ENCODE measurements around the gene CASP2.

The CASP2 gene

DNA sequence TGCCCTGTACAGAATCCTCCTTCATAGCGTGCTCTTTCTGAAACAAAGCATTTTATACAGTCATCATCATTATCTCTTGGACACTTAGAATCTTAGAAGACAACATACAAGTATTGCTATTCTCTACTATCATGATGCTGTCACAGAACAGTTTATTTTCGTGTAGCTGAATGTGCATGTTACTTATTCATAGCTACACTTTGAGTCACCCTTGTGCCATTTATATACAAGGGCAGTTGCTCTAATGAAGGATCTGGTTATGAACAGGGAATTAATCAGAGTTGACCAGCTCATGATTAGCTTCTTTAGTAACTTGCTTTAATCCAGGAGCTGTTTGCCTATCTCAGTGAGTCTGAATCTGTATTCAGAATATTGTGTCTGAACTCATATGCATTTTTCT is 11.2 kb downstream of the CASP2 start:
- DNase-seq (ENCODE audit: low read depth): no peak

GRCh38 chr7:143299840-143300239 is 11.7 kb downstream of the CASP2 start:
- DNase-seq (ENCODE audit: low read depth): no peak

GRCh38 chr7:143300959-143301935 is 13.1 kb downstream of the CASP2 start:
- no peak for DNase-seq (ENCODE audit: low read depth)

GRCh38 chr7:143303733-143304132 is 15.6 kb downstream of the CASP2 start:
- DNase-seq (ENCODE audit: low read depth): no peak

DNA sequence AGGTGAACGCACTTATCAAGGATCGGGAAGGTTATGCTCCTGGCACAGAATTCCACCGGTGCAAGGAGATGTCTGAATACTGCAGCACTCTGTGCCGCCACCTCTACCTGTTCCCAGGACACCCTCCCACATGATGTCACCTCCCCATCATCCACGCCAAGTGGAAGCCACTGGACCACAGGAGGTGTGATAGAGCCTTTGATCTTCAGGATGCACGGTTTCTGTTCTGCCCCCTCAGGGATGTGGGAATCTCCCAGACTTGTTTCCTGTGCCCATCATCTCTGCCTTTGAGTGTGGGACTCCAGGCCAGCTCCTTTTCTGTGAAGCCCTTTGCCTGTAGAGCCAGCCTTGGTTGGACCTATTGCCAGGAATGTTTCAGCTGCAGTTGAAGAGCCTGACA is 16.8 kb downstream of the CASP2 start:
- DNase-seq (ENCODE audit: low read depth): no peak

DNA sequence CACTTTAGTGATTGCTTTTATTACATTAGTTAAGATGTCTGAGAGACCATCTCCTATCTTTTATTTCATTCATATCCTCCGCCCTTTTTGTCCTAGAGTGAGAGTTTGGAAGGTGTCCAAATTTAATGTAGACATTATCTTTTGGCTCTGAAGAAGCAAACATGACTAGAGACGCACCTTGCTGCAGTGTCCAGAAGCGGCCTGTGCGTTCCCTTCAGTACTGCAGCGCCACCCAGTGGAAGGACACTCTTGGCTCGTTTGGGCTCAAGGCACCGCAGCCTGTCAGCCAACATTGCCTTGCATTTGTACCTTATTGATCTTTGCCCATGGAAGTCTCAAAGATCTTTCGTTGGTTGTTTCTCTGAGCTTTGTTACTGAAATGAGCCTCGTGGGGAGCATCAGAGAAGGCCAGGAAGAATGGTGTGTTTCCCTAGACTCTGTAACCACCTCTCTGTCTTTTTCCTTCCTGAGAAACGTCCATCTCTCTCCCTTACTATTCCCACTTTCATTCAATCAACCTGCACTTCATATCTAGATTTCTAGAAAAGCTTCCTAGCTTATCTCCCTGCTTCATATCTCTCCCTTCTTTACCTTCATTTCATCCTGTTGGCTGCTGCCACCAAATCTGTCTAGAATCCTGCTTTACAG is 17.4 kb downstream of the CASP2 start:
- no peak for DNase-seq (ENCODE audit: low read depth)

- DNase-seq (ENCODE audit: low read depth): no peak
Measured at GRCh38 chr7:143308632-143309031, 20.5 kb downstream of the CASP2 start.

DNA sequence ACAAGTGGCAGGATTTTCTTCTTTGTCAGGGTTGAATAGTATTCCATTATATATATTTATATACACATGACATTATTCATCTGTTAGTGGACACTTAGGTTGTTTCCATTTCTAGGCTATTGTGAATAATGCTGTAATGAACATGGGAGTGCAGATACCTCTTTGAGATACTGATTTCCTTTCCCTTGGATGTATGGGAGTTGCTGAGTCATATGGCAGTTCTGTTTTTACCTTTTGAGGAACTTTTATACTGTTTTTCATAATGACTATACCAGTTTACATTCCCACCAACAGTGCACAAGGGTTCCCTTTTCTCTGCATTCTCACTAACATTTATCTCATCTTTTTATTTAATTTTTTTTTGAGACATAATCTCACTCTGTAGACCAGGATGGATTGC is 26.0 kb downstream of the CASP2 start:
- DNase-seq (ENCODE audit: low read depth): no peak

DNA sequence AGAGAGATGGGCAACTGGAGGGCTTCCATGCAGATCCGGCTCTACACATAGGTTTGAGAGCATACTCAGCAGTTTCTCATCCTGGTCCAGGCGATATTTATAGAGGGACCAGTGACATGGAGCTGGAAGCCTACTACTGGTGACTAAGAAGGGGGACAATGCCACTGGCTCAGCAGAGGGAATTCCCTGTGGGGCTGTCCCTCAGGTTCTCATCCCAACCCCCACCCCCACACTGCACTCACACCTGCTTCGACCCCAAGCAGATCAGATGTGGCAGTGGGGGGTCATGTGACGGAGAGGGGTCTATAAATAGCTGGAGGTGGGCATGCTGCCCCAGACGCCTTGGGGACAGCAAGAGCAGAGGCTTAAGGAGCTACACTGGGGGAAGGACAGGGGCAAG is 27.6 kb downstream of the CASP2 start, which contains the start of gene CLCN1:
TSS of gene CLCN1 (plus strand) at position 336 of the 400 bp plus-strand sequence. CDS start 102 bp downstream, outside the sequence.
- DNase-seq (ENCODE audit: low read depth): no peak

DNA sequence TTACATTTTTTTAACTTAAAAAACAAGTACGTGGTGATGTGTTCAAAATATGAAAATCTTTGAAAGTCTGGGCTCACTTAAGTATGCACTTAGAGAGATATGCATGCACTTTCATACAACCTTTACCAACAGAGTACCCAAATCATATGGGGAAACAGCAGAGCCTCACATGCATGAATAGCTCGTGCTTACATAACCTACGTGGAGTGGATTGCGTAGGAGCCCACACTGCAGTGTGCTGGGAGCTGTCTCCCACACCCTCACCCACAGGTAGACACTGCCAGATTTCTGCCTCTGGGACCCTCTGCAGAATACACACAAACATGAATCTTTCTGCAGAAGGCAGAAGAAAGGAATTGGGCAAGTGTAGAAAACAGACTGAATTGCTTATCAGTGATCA is 28.3 kb downstream of the CASP2 start:
- DNase-seq (ENCODE audit: low read depth): no peak

DNA sequence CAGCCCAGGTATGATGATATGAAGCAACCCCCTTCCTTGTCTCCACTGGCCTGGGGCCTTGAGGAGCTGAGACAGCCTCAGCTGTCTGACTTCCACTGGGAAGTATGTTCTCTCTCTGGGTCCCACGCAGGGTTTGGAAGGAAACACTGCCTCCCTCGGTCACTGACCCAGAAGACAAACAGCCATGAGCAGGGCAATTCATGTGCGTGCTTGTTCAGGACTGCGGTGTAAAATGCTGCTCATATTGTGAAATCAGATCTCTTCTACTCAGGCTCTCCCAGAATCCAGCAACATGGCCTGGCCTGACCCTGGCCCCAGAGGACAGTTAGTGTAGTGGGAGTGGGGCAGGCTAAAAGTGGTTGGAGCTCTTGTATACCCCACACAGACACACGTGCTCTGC is 30.5 kb downstream of the CASP2 start:
- DNase-seq (ENCODE audit: low read depth): peak; percentile 17

- DNase-seq (ENCODE audit: low read depth): no peak
Measured at GRCh38 chr7:143320620-143321019, 32.5 kb downstream of the CASP2 start.

GRCh38 chr7:143321242-143321641 is 33.1 kb downstream of the CASP2 start:
- no peak for DNase-seq (ENCODE audit: low read depth)

DNA sequence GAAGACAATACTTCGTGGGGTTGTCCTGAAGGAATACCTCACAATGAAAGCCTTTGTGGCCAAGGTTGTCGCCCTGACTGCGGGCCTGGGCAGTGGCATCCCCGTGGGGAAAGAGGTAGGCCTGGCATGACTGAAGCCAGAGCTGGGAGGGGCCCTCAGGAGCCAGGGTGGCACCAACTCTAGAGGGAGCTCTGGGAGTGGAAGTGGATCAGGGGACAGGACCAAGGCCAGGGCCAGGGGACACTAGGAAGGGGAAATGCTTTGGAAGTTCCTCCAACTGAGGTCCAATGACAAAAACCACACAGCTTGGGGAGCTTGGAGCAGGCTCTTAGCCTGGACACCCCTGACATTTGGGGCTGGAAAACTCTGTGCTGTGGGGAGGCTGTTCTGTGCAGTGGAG is 33.6 kb downstream of the CASP2 start:
- no peak for DNase-seq (ENCODE audit: low read depth)

- no peak for DNase-seq (ENCODE audit: low read depth)
Measured at GRCh38 chr7:143322760-143323633, 34.8 kb downstream of the CASP2 start.

- no peak for DNase-seq (ENCODE audit: low read depth)
Measured at GRCh38 chr7:143323653-143324052, 35.5 kb downstream of the CASP2 start.

- DNase-seq (ENCODE audit: low read depth): no peak
Measured at GRCh38 chr7:143325240-143325639, 37.1 kb downstream of the CASP2 start.

- no peak for DNase-seq (ENCODE audit: low read depth)
Measured at GRCh38 chr7:143327903-143328302, 39.8 kb downstream of the CASP2 start.

DNA sequence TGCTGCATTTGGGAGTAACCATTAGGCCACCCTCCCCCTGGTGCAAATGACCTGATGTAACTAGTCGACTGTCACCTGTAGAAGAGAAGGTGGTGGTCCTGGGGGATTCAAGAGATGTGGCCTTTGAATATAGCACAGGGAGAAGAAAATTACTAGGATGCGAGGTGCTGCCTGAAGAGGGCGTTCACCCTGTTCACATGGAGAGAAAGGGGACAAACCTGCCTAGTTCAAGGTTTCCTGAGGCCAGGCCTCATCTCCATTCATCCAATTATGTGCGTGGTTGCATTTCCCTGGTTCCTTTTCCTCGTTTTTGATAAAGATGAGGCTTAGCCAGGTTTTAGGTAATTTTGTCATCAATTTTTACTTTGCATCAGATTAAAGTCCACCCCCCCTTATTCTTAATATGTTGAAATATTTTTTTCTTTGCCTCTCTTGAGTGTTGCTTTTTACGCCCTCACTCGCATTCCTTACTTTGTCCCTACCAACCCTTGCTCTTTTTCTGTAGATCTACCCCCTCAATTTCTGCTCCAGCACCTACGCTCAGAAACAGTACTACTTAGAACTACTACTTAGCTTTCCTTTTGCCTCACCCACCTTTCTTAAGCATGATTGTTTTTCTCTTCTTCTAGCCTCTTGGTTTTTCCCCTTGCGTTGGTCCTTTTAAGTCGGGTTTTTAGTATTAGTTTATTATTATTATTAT is 41.5 kb downstream of the CASP2 start:
- no peak for DNase-seq (ENCODE audit: low read depth)

DNA sequence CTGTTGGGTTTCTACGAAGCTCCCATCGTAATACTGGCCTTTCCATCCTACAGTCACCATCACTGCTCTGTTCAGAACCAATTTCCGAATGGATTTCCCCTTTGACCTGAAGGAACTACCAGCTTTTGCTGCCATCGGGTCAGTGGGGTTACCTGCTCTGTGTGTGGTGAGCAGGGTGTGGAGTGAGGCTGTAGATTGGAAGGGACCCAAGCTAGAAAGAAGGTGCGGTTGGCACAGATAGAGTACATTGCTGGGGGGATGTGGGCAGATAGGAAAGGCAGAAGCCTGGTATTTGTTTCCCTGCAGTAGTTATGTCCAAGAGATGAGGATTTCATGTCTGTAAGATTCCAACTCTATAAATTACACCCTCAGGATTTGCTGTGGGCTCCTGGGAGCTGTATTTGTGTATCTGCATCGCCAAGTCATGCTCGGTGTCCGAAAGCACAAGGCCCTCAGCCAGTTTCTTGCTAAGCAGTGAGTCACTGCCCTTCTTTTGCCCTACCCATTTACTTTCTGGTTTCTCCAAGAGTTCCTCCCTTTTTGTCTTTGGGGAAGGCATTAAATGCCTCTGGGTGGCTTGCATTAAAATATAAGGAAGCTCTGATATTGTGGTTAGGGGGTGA is 43.1 kb downstream of the CASP2 start:
- peak; percentile 80 for DNase-seq (ENCODE audit: low read depth)

DNA sequence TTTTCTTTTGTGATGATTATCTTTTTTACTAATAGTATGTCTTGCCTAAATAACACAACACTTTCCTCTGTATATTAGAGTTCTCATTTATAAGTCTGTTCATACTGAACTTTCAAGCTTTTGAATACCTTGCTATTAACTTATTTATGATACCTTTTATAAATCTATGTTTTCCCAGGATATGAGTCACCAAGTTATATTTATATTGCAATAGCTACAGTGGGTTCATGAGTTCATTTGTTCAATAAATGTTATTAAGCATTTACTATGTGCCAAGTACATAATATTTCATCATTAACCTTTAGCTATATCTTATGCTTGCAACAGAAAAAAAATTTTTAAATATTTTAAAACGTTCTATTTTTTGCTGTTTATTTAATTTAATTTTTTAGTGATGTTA is 46.1 kb downstream of the CASP2 start:
- no peak for DNase-seq (ENCODE audit: low read depth)
